AG09319 (cell line): ENCODE data around the gene JMY.

ENCODE experiments used
- DNase-seq: peaks from one replicate; pipeline ENCODE4 v3.0.0-alpha.2; 2010; ENCODE audit warnings: low read depth; ENCODE audit errors: extremely low read depth
- CTCF ChIP-seq: IDR thresholded peaks from 2 replicates; pipeline ENCODE4 v1.5.1; 2011; ENCODE audit warnings: low read depth, mild to moderate bottlenecking, inconsistent platforms, low read length, moderate library complexity

The JMY gene

GRCh38 chr5:79256563-79256962 is 20.6 kb downstream of the JMY start:
- no peak for DNase-seq
- TF ChIP-seq CTCF, result no peak

DNA sequence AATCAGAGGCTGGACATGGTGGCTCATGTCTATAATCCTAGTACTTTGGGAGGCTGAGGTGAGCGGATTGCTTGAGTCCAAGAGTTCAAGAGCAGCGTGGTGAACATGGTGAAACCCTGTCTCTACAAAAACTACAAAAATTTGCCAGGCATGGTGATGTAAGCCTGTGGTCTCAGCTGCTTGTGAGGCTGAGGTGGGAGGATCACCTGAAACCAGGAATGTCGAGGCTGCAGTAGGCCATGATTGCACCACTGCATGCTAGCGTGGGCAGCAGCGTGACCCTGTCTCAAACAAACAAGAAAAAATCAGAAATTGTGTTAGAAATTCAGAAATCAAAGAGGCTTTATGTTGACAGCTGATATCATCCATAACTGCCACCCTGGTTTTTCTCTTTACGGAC is 21.4 kb downstream of the JMY start:
- TF ChIP-seq CTCF, result no peak
- no peak for DNase-seq

GRCh38 chr5:79258801-79259200 is 22.9 kb downstream of the JMY start:
- no peak for TF ChIP-seq CTCF

DNA sequence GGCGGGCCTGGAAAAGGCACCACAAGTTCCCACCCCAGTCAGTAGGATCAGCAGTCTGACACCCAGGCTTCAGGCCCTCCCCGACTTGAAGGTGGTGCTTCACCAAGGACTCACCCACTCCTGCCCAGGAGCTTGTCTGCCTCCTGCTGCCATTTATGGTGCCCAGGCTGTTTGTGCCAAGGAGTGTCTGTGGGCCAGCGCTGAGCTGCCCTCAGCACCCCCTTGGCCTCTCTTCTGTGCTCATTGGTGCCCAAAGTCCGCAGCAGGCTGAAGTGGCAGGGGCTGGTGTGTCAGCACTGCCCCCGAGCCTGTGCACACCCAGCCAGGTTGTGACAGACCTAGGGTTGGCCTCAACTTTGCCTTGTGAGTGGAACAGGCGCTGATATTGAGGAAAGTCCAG is 23.5 kb downstream of the JMY start:
- no peak for DNase-seq
- TF ChIP-seq CTCF, result no peak

More at GRCh38 chr5:79258801-79259200, 22.9 kb downstream of the JMY start:
- no peak for DNase-seq

DNA sequence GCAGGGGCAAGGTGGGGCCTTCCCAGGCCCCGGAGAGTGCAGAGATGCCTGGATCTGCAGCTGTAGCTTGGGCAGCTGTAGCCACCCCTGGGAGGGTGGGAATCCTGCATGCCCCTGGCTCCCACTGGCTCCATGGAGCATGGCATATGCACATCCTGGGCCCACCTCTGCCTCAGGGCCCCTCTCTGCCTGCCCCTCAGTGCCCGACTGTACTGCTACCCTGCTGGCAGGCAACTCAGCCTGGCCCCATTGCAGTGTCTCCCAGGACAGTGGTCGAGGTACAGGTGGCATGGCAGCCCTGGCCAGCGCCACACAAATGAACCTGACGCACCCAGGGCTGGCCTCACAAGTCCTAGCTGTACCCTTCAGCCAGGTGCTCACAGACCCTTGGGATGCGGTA is 23.9 kb downstream of the JMY start:
- no peak for DNase-seq
- TF ChIP-seq CTCF, result no peak

DNA sequence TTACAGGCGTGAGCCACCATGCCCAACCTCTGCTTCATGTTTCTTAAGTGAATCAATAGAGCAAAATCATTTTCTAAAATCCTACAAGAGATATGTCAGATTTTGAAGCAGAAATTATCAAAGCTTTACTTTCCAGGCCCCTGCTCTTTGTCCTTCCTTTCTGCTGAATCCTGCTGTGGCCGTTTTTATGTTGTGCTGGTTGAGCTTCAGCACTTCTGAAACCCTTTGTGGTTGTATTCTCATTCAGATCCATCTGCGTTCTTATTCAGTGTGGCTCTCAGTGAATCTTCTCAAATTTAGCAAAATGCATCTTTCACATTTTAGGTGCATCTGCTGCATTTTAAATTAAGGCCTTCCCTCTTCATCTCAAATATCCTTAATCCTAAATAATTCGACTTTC is 26.0 kb downstream of the JMY start:
- no peak for DNase-seq
- TF ChIP-seq CTCF, result no peak

DNA sequence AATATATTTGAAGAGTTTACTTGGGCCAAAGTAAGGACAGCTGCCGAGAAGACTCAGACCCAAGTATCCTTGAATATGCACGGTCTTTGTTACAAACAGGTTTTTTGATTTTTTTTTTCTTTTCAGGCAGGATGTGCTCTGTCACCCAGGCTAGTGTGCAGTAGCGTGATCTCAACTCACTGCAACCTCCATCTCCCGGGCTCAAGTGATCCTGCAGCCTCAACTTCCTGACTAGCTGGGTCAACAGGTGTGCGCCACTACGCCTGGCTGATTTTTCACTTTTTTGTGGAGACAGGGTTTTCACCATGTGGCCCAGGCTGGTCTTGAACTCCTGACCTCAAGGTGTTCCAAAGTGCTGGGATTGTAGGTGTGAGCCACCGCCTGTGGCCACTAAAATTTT is 27.4 kb downstream of the JMY start:
- TF ChIP-seq CTCF, result no peak
- DNase-seq, result no peak
